Measurements from ENCODE around the gene IPO4.

- TF ChIP-seq CTCF (IDR thresholded peaks at IDR 0.05; ENCODE audit: poor library complexity), result no peak
- no peak for TF ChIP-seq EZH2phosphoT487 (IDR thresholded peaks at IDR 0.05; ENCODE audit: low read depth, severe bottlenecking, unreplicated experiment)
Observed at GRCh38 chr14:24177041-24177825, 11.4 kb downstream of the IPO4 start.
